GM13976 (cell line): ENCODE measurements around the gene SEM1.

ENCODE experiments used
- DNase-seq: peaks from one replicate; pipeline ENCODE4 v3.0.0; 2012; ENCODE audit warnings: low spot score
- CTCF ChIP-seq: IDR thresholded peaks from 2 replicates; pipeline ENCODE4 v1.5.1; 2012; ENCODE audit warnings: borderline replicate concordance, mild to moderate bottlenecking; ENCODE audit not compliant: insufficient read depth; ENCODE audit errors: extremely low read depth, missing control alignments, control extremely low read depth
- in situ Hi-C: fragments of 300-500 bp; cut with MboI; formaldehyde crosslinking; loops from one replicate; pipeline ENCODE4 v1.12.0; 2022; ENCODE audit warnings: low sequenced_read_pairs, mixed read lengths, inconsistent platforms; ENCODE audit not compliant: unreplicated experiment

SEM1 gene

GRCh38 chr7:96657347-96658021 is 52.2 kb downstream of the SEM1 start:
- DNase-seq: no peak
- no peak for TF ChIP-seq CTCF
- in situ Hi-C loops: no loop called here

- TF ChIP-seq CTCF: no peak
- DNase-seq: no peak
- in situ Hi-C loops: no loop called here
These were observed 53.7 kb downstream of the SEM1 start for GRCh38 chr7:96655956-96656355.

- in situ Hi-C loops: no loop called here
- DNase-seq: no peak
- no peak for TF ChIP-seq CTCF
These were observed 54.9 kb downstream of the SEM1 start for GRCh38 chr7:96654630-96655188.

GRCh38 chr7:96649981-96650380 is 59.7 kb downstream of the SEM1 start:
- in situ Hi-C loops: no loop called here
- no peak for DNase-seq
- no peak for TF ChIP-seq CTCF

GRCh38 chr7:96648784-96649183 is 60.9 kb downstream of the SEM1 start:
- in situ Hi-C loops: no loop called here
- TF ChIP-seq CTCF: no peak
- DNase-seq: no peak

- DNase-seq: no peak
- in situ Hi-C loops: no loop called here
- TF ChIP-seq CTCF: no peak
These were observed 61.9 kb downstream of the SEM1 start for GRCh38 chr7:96647733-96648132.
